ENCODE measurements around the gene CCDC106. TPM values are rescaled to one million over a fixed set of nuclear protein-coding genes. Genes with fewer than 3 reads are reported as not detected.

CCDC106 gene
- total RNA-seq, 2 experiments from 2014 or later, result 8.3 to 8.8 TPM

DNA sequence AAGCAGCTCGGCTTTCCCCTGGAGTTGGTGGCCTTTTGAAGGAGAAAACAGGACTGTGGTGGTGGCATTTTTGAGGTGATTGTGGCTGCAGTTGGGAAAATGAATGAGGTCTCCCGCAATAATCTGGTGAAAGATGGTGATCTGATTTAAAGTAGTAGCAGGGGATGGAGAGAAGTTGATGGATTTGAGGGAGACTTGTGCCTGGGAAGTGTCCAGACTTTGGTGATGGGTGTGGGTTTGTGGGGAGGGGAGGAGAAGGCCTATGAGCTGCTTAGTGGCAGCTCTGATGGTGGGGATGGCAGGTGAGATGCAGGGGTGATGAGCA is 23.0 kb downstream of the CCDC106 start:
- Mint-ChIP-seq H3K27me3 (no peaks in the 10 kb centered on the region), H3K9me3 (no peaks in the 10 kb centered on the region), H3K4me3 (no peak overlapping the region), H3K4me1 (peaks cover 22% of the 10 kb centered on the region), H3K27ac (no peak overlapping the region), H3K36me3 (ENCODE audit: low read depth) (peaks cover 40% of the 10 kb centered on the region)
- DNase-seq, result no peak
- ChIA-PET POLR2A (no interaction called here), CTCF (interaction anchor here (0.5 to 1.3 kb wide), 6 partner anchors 11 to 669 kb away, joined by 3 to 6 read pairs (median 4); partner anchors contain the start of gene U2AF2)

DNA sequence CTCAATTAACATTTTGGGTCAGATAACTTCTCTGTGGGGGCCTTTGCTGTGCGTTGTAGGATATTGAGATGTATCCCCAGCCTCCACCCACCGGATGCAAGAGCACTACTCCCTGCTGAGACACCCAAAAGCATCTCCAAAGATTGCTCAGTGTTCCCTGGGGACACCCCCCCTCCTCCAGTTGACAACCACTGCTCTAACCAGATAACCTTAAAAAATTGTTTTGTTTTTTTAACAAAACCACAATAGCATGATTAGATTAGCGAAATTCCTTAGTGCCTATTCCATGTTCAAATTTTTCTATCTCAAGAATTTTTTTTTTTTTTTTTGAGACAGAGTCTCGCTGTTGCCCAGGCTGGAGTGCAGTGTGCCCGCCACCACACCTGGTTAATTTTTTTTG is 24.4 kb downstream of the CCDC106 start:
- H3K36me3 Mint-ChIP-seq (ENCODE audit: low read depth), result peaks cover 41% of the 10 kb centered on the region
- ChIA-PET POLR2A (interaction anchor here (0.7 kb wide), 1 partner anchor 18 kb away, joined by 3 read pairs; the partner anchor contains the start of gene U2AF2), CTCF (interaction anchor here (1.3 to 1.5 kb wide), 2 partner anchors 14 to 18 kb away, joined by 4 read pairs; no protein-coding TSS in a partner anchor)
- peaks cover 36% of the 10 kb centered on the region for H3K4me1 Mint-ChIP-seq
- H3K27me3 Mint-ChIP-seq, result no peaks in the 10 kb centered on the region
- H3K27ac Mint-ChIP-seq, result no peak overlapping the region
- H3K4me3 Mint-ChIP-seq, result no peak overlapping the region
- no peak for DNase-seq
- no peaks in the 10 kb centered on the region for H3K9me3 Mint-ChIP-seq

DNA sequence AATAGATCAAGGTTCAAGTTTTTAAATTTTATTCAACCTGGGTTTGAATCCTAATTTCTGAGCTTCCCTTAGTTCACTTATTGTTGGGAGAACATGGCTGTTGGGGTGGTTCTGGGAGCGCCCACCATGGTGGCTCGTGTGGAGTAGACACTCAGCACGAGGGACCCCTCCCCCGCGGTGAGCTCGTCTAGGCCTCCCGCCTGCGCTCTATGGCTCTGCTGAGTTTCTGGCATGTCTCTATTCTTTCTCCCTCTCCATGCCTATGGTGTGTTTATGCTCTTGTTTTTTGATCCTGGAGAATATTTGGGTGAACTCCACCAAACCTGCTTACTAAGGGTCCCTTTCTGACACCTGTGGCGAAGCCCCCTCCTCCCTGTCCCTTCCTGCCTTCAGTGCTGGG is 25.5 kb downstream of the CCDC106 start:
- Mint-ChIP-seq H3K4me3 (no peak overlapping the region), H3K27me3 (no peaks in the 10 kb centered on the region), H3K27ac (peak overlapping the region; percentile 23), H3K9me3 (no peaks in the 10 kb centered on the region), H3K36me3 (ENCODE audit: low read depth) (peaks cover 46% of the 10 kb centered on the region), H3K4me1 (peaks cover 44% of the 10 kb centered on the region)
- DNase-seq, result no peak
- ChIA-PET CTCF (interaction anchor here (0.6 to 1.5 kb wide), 2 partner anchors 19 to 21 kb away, joined by 3 to 4 read pairs; no protein-coding TSS in a partner anchor), POLR2A (no interaction called here)

GRCh38 chr19:55673889-55674288 is 25.9 kb downstream of the CCDC106 start:
- ChIA-PET POLR2A (no interaction called here), CTCF (interaction anchor here (0.6 kb wide), 1 partner anchor 21 kb away, joined by 3 read pairs; no protein-coding TSS in a partner anchor)
- Mint-ChIP-seq H3K4me3 (no peak overlapping the region), H3K36me3 (ENCODE audit: low read depth) (peaks cover 48% of the 10 kb centered on the region), H3K4me1 (peaks cover 47% of the 10 kb centered on the region), H3K27me3 (no peaks in the 10 kb centered on the region), H3K27ac (peak overlapping the region; percentile 23), H3K9me3 (no peaks in the 10 kb centered on the region)
- no peak for DNase-seq

GRCh38 chr19:55674459-55674840 is 26.4 kb downstream of the CCDC106 start:
- H3K9me3 Mint-ChIP-seq, result no peaks in the 10 kb centered on the region
- CTCF ChIA-PET, result no interaction called here

DNA sequence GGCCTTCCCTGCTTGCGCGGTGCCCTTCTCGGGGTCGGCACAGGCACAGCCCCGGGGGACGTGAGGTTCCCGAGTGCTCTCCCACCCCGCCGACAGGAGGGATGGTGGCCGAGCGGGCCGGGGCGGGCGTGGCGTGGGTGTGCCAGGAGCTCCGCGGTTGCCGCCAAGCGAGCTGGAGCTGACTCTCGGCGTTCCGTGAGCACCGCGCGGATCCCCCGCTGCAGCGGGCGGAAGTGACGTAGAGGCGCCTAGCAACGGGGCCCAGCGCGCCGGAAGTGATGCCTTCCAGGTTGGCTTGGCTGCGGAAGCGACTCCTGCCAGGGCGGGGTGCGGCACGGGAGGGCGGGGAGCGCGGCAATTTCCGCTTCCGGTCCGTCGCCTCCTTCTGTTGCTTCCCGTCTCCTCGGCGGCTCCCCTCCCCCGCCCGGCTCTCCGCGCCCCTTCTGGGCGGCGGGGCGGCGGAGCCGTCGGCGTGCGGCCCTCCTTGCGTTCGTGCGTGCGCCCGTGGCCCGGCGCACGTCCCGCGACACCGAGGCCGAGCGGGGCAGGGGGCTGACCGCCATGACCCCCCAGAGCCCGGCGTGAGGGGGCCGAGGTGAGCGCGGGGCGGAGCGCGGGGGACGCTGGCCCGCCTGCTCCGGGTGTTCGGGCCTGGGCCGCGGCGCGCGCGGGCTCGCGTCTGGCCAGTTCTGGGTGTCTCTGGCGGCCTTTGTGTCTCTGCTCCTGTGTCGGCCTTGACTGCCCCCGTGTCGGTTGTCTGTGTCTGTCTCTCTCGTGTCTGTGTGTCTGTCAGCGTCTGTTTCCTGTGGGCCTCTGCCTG is 27.0 kb downstream of the CCDC106 start, which contains the start of gene EPN1:
Gene EPN1, plus strand, starts transcription at position 386 of the 820 bp plus-strand sequence. CDS start 3,402 bp downstream, outside the sequence.
- Mint-ChIP-seq H3K27me3 (no peaks in the 10 kb centered on the region), H3K36me3 (ENCODE audit: low read depth) (peaks cover 45% of the 10 kb centered on the region), H3K27ac (peak within 1 kb of the TSS; percentile 90), H3K4me1 (peaks cover 57% of the 10 kb centered on the region), H3K9me3 (no peaks in the 10 kb centered on the region), H3K4me3 (peak within 1 kb of the TSS; percentile 94)
- ChIA-PET POLR2A (no interaction called here), CTCF (interaction anchor here (0.8 kb wide), 1 partner anchor 17 kb away, joined by 3 read pairs; no protein-coding TSS in a partner anchor)
- peak; percentile 98 for DNase-seq

More at GRCh38 chr19:55674459-55674840, 26.4 kb downstream of the CCDC106 start:
- H3K27ac Mint-ChIP-seq, result peak overlapping the region; percentile 83
- H3K27me3 Mint-ChIP-seq, result no peaks in the 10 kb centered on the region
- POLR2A ChIA-PET, result no interaction called here
- H3K4me1 Mint-ChIP-seq, result peaks cover 51% of the 10 kb centered on the region
- H3K36me3 Mint-ChIP-seq (ENCODE audit: low read depth), result peaks cover 44% of the 10 kb centered on the region
- peak overlapping the region; percentile 61 for H3K4me3 Mint-ChIP-seq
- no peak for DNase-seq

DNA sequence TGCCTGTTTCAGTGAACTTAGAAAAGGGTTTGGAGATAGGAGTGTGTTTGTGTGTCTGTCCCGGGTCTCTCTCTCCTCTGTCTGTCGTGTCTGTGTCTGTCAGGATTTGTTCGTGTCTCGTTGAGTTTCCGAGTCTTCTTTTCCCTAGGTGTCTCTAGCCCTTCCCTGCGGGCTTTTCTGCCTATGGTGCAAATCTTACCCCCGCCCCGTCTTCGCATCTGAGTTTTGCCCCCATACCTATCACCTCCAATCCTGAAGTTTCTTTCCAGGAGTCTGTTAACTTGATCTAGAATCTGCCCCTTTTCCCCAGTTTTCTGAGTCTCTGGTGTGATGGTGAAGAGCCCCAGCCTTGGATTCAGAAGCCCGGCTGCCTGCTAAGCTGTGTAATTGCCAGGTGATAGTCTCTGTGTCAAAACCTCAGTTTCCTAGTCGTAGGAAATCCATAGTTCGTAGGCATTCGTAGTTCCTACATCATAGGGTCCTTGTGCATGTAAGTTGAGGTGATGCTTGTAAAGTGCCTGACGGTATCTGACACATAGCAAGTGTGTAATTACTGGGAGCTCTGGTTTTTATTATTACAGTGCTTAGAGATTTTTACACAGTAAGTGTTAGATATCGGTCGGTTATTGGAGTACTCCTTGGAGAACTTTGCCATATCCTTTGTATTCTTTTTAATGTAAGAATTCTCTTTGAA is 27.8 kb downstream of the CCDC106 start:
- H3K36me3 Mint-ChIP-seq (ENCODE audit: low read depth), result peaks cover 38% of the 10 kb centered on the region
- peak overlapping the region; percentile 90 for H3K27ac Mint-ChIP-seq
- peaks cover 56% of the 10 kb centered on the region for H3K4me1 Mint-ChIP-seq
- POLR2A ChIA-PET, result no interaction called here
- CTCF ChIA-PET, result interaction anchor here (0.8 kb wide), 1 partner anchor 18 kb away, joined by 3 read pairs; no protein-coding TSS in a partner anchor
- peak overlapping the region; percentile 94 for H3K4me3 Mint-ChIP-seq
- no peaks in the 10 kb centered on the region for H3K9me3 Mint-ChIP-seq
- no peak for DNase-seq
- no peaks in the 10 kb centered on the region for H3K27me3 Mint-ChIP-seq

DNA sequence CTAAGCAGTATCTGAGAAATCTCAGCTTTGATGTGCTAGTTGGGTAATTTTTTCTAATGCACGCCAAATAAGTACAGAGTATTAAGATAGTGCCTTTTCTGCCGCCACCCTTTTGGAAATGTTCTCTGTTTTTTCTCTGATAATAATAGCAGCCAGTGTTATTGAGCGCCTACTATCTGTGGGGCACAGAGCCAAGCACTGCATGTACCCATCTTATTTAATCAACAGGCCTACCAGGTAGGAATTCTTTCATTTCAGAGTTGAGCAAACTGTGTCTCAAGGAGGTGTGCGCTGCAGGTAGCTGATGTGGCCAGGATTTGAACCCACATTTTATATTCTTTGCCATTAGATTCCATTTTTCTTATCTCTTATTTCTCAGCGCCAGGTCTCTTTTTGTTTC is 28.4 kb downstream of the CCDC106 start:
- Mint-ChIP-seq H3K27ac (peak overlapping the region; percentile 61), H3K4me1 (peaks cover 53% of the 10 kb centered on the region), H3K36me3 (ENCODE audit: low read depth) (peaks cover 33% of the 10 kb centered on the region), H3K27me3 (no peaks in the 10 kb centered on the region), H3K9me3 (no peaks in the 10 kb centered on the region), H3K4me3 (peak overlapping the region; percentile 94)
- ChIA-PET CTCF (interaction anchor here (0.8 kb wide), 1 partner anchor 19 kb away, joined by 3 read pairs; no protein-coding TSS in a partner anchor), POLR2A (no interaction called here)
- DNase-seq, result no peak

GRCh38 chr19:55676889-55677505 is 29.0 kb downstream of the CCDC106 start:
- DNase-seq, result no peak
- ChIA-PET POLR2A (no interaction called here), CTCF (no interaction called here)
- H3K27ac Mint-ChIP-seq, result peak overlapping the region; percentile 61
- peak overlapping the region; percentile 94 for H3K4me3 Mint-ChIP-seq
- H3K9me3 Mint-ChIP-seq, result no peaks in the 10 kb centered on the region
- peaks cover 33% of the 10 kb centered on the region for H3K36me3 Mint-ChIP-seq (ENCODE audit: low read depth)
- H3K27me3 Mint-ChIP-seq, result no peaks in the 10 kb centered on the region
- peaks cover 53% of the 10 kb centered on the region for H3K4me1 Mint-ChIP-seq

DNA sequence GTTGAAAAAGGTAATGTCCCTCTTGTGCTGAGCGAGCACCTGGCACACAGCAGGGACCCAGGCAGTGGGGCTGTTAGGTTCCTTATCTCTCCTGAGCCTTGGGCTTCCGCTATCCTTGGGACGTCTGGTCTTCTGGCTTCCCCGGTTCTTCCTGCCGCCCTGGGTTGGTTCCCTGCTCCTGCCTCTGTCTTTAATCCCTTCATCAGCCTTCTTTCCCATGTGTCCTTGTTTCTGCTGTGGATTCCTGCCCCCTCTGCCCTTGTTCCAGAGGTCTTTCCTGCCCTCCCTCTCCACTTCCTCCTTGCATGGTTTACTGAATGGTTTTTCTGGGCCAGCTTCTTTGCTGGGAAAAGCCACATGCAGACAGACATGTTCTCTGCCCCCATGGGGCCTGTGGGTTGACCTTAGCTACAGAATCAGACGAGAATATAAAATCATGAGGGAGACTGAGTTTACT is 29.6 kb downstream of the CCDC106 start:
- H3K4me3 Mint-ChIP-seq, result peak overlapping the region; percentile 8
- DNase-seq, result no peak
- peak overlapping the region; percentile 61 for H3K27ac Mint-ChIP-seq
- no peaks in the 10 kb centered on the region for H3K9me3 Mint-ChIP-seq
- H3K27me3 Mint-ChIP-seq, result no peaks in the 10 kb centered on the region
- peaks cover 50% of the 10 kb centered on the region for H3K4me1 Mint-ChIP-seq
- POLR2A ChIA-PET, result no interaction called here
- peaks cover 28% of the 10 kb centered on the region for H3K36me3 Mint-ChIP-seq (ENCODE audit: low read depth)
- CTCF ChIA-PET, result no interaction called here

DNA sequence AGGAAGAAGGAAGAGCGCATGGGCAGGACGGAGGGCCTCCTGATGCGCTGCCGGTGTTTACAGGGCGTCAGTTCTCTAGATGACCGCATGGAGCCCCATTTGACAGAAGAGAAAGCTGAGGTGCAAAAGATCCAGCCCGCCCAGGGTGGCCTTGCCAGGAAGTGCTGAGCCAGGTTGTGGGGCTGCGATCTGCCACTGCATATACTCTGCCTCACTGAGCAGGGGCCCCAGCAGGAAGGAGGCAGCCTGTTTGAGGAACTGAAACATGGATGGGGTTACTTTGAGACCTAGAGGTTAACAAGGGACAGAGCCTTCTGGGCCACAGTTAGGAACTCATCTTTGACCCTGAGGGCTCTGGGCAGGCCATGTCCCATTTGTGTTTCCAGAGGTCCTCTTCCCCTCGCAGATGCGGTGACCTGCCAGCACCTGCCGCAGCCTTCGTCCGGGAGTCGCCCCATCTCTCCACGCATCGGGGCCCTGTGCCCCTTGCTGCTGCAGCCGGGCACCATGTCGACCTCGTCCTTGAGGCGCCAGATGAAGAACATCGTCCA is 30.2 kb downstream of the CCDC106 start:
- no peaks in the 10 kb centered on the region for H3K27me3 Mint-ChIP-seq
- H3K4me3 Mint-ChIP-seq, result no peak overlapping the region
- ChIA-PET POLR2A (no interaction called here), CTCF (no interaction called here)
- DNase-seq, result no peak
- peaks cover 49% of the 10 kb centered on the region for H3K4me1 Mint-ChIP-seq
- no peak overlapping the region for H3K27ac Mint-ChIP-seq
- H3K36me3 Mint-ChIP-seq (ENCODE audit: low read depth), result peaks cover 29% of the 10 kb centered on the region
- H3K9me3 Mint-ChIP-seq, result no peaks in the 10 kb centered on the region

DNA sequence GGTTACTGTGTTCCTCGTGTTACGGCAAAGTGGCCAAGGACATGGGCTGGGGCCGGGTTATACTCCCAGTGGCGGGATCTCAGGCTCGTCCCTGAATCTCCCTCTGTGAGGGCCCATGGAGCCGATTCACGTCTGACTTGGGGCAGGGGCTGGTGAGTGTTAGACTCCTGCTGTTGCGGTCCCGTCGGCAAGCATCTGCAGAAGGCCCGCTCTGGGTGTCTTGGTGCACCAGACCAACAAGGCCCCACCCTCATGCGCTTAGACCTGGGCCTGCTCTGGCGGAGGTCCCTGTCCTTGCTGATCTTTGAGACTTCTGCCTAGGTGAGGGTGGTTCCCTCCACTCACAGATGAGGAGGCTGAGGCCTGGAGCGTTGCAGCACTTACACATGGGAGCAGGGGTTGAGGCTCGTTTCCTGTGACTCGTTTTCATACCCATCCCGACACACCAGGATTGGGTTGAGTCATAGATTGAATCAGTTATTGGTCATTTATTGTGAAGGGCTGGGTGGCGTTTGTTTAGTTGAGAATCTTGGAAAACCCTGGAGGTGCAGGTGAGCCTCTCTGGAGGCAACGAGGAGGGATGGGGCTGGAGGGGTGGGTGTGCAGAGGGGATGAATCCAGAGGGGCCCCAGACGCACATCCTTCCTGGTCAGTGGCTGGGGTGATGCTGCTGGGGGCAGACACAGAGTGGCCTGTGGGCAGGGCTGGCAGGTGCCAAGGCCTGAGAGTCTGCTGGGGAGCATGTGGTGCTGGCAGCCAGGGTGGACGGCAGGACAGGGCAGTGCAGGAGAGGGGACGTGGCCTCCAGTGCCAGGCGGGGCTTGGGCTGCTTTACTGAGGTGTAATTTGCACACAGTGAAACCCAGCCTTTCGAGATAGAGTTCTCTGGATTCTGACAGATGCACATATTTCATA is 31.6 kb downstream of the CCDC106 start:
- no peak overlapping the region for H3K4me3 Mint-ChIP-seq
- peaks cover 28% of the 10 kb centered on the region for H3K36me3 Mint-ChIP-seq (ENCODE audit: low read depth)
- CTCF ChIA-PET, result no interaction called here
- H3K9me3 Mint-ChIP-seq, result no peaks in the 10 kb centered on the region
- DNase-seq, result no peak
- POLR2A ChIA-PET, result no interaction called here
- H3K4me1 Mint-ChIP-seq, result peaks cover 39% of the 10 kb centered on the region
- H3K27me3 Mint-ChIP-seq, result no peaks in the 10 kb centered on the region
- peak overlapping the region; percentile 0 for H3K27ac Mint-ChIP-seq
